Fibroblast of pulmonary artery (primary cell): ENCODE data around the gene CAD.

Experiments used
- DNase-seq: peaks from one replicate; pipeline ENCODE4 v3.0.0-alpha.2; 2010; ENCODE audit warnings: low read depth
- H3K4me3 ChIP-seq: replicated peaks from 2 replicates; pipeline ENCODE4 v1.5.1; 2011; ENCODE audit warnings: low read depth, mild to moderate bottlenecking, control low read depth, low read length, moderate library complexity
- TF ChIP-seq, protein P1 (sequence below): IDR thresholded peaks from 2 replicates; pipeline ENCODE4 v1.5.1; 2011; ENCODE audit warnings: mild to moderate bottlenecking, control low read depth, low read length, inconsistent platforms; ENCODE audit errors: missing control alignments

Gene CAD

DNA sequence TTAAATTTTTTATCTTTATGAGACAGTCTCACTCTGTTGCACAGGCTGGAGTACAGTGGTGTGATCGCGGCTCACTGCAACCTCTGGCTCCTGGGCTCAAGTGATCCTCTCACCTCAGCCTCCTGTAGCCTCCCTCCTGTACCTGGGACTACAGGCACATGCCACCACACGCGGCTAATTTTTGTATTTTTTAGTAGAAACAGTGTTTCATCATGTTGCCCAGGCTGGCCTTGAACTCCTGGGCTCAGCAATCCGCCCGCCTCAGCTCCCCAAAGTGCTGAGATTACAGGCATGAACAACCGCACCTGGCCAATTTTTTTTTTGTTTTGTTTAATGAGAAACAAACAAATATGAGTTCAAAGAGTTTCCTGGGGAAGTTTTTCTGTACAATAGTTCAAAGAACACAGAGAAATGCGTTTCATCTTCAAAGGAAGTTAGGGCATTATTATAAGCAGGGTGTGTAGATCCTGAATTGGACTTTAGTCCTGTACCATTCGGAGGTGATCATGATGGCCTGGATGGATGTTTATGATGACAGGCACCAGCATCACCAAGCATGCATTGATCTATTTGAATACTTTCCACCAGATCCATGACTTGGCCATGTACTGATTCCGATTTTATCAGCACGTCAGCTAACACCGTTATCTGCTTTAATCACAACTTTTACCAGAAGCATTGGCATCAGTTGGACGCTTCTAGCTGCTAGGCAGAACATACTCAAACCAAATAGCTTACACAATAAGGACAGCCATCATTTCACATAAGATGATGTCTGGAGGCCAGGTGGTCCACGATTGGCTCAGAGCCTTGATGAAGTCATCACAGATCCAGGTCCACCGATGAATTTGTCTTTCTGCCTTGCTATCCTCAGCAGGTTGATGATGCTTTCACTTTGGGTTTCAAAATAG lies 39.5 kb upstream of the CAD start:
- no peak for DNase-seq
- no peak overlapping the region for H3K4me3 ChIP-seq
- TF ChIP-seq, protein P1, sequence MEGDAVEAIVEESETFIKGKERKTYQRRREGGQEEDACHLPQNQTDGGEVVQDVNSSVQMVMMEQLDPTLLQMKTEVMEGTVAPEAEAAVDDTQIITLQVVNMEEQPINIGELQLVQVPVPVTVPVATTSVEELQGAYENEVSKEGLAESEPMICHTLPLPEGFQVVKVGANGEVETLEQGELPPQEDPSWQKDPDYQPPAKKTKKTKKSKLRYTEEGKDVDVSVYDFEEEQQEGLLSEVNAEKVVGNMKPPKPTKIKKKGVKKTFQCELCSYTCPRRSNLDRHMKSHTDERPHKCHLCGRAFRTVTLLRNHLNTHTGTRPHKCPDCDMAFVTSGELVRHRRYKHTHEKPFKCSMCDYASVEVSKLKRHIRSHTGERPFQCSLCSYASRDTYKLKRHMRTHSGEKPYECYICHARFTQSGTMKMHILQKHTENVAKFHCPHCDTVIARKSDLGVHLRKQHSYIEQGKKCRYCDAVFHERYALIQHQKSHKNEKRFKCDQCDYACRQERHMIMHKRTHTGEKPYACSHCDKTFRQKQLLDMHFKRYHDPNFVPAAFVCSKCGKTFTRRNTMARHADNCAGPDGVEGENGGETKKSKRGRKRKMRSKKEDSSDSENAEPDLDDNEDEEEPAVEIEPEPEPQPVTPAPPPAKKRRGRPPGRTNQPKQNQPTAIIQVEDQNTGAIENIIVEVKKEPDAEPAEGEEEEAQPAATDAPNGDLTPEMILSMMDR = no peak

- TF ChIP-seq, protein P1 = no peak
- DNase-seq = no peak
- H3K4me3 ChIP-seq = no peak overlapping the region
Observed at GRCh38 chr2:27178469-27178868, 38.7 kb upstream of the CAD start.

GRCh38 chr2:27179344-27180000 lies 37.7 kb upstream of the CAD start:
- no peak overlapping the region for H3K4me3 ChIP-seq
- TF ChIP-seq, protein P1 = no peak
- no peak for DNase-seq

DNA sequence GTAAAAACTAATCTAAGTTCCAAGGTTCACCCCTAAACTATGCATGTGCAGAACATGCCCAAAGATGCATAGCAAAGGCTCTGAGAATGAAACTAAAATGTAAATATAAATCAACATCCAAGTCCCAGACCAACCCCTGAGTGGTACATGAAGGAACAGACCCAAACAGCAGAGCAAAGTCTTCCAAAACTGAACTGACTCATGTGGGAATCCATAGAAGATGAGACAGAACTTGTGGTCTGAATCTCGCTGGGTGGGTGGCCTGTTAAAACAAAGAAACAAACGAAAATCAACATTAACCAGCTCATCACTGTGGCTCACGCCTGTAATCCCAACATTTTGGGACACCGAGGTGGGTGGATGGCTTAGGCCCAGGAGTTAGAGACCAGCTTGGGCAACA lies 34.8 kb upstream of the CAD start:
- no peak overlapping the region for H3K4me3 ChIP-seq
- DNase-seq = no peak
- TF ChIP-seq, protein P1 = no peak

DNA sequence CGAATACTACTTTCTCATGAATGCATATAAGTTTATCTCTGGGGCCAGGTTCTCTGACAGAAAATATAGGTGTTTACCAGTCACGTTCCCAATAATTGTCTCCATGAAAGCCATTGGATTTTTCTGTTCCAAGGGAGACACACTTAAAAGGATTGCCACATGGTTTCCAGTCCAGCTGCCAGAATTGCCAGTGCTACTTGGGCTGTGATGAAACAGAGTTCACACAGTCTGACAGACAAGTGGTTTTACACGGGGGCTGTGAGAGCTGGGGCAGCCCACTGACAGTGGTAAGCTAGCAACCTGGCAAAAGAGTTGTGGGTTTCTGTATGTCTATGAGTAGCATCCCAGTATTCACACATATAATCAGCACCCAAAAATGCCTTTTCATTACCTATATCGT lies 33.1 kb upstream of the CAD start:
- H3K4me3 ChIP-seq = no peak overlapping the region
- DNase-seq = peak; percentile 57
- TF ChIP-seq, protein P1 = no peak

DNA sequence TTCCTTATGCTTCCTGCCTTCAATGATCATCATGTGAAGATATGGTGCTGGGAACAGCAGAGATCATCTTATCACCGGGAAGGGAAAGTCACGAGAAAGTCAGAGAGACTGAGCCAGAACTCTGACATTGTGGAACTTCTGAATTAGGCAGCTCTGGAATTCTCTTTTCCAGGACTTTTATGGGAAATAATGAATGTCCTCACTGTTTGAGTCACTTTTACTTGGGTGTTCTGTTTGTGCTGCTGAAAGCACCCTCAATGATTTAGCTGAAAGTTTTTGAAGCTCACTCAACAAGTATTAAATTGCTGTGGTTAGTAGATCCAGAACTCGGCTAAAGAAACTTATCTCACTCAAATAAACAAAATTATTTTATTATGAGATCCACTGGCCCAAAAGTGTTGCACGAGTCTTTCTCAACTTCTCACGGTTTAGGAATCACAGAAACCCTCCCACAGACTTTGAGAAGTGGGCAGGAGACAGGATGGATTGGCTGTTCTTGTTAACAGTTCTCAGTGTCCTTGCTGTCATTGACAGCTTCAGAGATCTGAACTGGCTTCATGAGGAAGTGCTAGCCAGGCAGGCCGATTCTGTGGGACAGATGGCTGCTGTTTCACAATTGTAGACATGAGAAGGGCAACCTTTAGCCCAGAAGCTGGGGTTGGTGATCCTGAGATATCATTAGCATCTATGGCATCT lies 31.7 kb upstream of the CAD start:
- TF ChIP-seq, protein P1 = no peak
- H3K4me3 ChIP-seq = no peak overlapping the region
- DNase-seq = peak; percentile 69
